Embryonic facial prominence (tissue), 1 donor: ENCODE measurements around the gene OTOP2.
"Not testable (repeated sequence)": the region's sequence is repeated elsewhere in the genome, so short reads cannot be mapped to it uniquely, and the experiment has no call there.

Experiments used
- DNase-seq: peaks from one replicate; pipeline ENCODE4 v3.0.0-alpha.2; 2016; ENCODE audit errors: extremely low spot score

OTOP2 gene

DNA sequence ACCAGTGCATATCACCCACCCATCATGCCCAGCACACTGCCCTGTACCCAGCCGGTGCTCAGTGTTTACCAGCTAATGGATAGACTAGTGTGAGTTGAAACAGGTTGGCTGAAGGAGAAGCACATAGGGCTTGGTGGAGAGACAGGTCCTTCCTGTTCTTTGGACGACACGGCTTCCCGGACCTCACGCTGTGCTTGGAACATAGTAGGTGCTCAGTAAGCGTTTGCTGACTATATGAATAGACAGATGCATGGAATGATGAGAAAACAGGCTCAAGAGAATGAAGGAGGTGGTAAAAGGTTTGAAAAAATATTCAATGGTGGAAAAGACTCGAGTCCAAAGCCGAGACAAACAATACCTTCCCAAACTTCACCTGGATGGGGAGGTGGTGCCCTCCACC, 23.9 kb upstream of the OTOP2 start:
- DNase-seq = no peak

DNA sequence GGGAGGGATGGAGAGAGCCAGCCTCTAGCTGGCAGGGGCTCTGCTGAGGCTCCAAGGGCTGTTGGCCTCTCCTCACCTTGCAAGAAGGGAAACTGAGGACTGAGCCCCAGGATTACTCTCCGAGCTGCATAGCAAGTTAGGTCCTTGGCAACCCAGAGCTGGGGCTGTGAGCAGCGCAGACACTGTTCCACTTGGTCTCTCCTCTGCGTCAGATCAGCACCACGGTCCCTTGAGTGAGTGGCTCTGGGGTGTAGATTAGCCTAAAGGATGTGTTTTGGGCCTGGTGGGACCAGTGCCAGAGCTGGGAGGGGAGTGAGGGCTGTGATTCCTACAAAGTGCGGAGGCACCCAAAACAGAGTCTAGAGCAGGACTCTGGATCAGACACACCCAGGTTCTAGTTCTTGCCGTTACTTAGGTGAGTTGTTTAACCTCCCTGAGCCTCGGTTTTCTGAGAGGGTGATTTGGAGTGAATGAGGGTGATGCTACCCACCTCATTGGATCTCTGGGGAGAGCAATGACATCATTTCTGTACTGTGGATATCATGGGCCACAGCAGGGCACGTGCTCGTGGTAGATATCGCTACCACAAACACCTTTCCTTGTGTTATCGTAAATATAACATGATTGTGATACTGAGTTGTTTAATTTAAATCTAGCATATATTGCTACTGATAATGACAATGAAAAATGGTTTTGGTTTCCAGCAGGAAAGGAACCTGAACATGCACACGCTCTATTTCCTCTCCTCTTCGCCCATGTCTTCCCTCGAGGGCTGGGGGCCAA, 22.5 kb upstream of the OTOP2 start:
- DNase-seq = no peak

DNA sequence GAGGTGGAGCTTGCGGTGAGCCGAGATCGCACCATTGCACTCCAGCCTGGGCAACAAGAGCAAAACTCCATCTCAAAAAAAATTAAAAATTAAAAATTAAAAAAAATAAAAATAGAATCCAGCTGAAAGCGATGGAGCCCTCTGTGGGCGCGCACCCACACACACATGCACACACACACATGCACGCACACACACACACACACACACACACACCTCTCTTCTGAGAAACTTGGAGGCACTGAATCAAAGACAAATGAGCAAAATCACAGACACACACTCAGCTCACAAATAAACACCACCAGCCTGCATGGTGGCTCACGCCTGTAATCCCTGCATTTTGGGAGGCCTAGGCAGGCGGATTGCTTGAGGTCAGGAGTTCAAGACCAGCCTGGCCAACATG, 21.0 kb upstream of the OTOP2 start:
- DNase-seq = no peak

DNA sequence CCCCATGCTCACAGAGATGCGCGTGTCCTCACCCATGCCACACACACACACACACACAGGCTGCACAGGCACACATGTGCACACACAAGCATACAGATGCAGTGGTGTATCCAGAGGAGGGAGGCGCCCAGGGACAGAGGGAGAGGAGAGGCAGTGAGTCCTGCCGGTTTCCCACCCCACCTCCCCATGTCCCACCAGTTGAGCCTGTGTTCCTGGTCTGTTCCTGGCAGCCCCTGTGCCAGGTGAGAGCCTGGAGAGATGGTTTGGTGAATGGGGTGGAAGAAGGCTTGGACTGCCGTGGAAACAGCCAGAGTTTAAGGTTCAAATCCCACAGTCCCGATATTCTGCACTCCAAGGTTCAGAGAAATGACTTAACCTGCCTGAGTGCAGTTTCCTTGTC, 20.4 kb upstream of the OTOP2 start:
- no peak for DNase-seq

DNA sequence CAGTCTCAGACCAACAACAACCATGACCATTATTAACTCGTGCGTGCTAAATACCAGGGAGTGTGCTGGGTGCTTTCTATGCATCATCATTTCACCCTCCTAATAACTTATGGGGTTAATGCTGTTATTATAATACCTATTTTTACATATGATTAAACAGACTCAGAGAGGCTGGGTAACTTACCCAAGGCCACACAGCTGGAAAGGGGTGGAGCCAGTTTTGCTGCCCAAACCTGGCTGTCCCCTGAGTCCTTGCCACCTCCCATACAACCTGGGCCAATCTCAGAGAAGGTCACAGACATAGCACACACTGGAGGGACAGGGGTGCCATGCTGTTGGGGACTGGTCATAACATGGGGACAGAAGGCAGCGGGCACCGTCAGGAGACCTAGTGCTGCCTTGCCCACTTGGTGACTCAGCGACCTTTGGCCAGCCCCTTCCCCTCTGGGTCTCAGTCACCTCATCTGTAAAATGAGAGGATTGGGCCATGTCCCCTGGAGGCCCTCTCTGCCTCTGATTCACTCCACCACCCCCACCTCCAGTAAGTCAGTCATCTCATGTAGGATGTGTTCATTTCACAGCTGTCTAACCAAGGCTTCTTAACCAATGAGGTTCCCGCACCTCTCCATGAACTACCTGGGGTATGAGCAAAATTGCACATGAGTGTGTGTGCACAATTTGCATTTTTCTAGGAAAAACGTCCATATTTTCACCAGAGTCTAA, 19.2 kb upstream of the OTOP2 start:
- DNase-seq = no peak

DNA sequence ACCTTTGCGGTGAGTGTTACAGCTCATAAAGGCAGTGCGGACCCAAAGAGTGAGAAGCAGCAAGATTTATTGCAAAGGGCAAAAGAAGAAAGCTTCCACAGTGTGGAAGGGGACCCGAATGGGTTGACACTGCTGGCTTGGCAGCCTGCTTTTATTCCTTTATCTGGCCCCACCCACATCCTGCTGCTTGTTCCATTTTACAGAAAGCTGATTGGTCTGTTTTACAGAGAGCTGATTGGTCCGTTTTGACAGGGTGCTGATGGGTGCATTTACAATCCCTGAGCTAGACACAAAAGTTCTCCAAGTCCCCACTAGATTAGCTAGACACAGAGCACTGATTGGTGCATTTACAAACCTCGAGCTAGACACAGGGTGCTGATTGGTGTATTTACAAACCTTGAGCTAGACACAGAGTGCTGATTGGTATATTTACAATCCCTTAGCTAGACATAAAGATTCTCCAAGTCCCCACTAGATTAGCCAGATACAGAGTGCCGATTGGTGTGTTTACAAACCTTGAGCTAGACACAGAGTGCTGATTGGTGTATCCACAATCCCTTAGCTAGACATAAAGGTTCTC, 17.8 kb upstream of the OTOP2 start:
- DNase-seq = not testable (repeated sequence)

DNA sequence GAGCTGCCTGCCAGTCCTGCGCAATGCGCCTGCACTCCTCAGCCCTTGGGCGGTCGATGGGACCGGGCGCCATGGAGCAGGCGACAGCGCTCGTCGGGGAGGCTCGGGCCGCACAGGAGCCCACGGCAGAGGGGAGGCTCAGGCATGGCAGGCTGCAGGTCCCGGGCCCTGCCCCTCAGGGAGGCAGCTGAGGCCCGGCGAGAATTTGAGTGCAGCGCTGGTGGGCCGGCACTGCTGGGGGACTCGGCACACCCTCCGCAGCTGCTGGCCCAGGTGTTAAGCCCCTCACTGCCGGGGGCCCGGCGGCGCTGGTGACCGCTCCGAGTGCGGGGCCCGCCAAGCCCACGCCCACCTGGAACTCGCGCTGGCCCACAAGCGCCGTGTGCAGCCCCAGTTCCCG, 17.1 kb upstream of the OTOP2 start:
- no peak for DNase-seq

DNA sequence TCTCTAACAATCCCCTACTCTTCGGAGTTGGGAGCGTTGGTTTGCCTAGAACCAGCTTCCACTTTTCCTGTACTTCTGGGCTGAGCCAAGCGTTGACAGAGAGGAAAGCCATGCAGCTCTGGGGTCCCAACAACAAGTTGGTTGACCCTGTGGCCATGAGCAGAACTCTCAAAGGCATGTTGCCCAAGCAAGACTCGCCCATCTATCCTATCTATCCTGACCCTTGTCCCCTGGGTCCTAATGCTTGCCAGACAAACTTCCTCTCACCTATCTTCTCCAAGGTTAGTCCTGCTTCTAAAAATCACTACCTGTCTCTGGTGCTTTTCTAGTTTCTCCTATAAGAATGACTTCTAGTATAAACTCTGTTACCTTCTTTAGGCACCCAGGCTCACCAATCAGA, 15.0 kb upstream of the OTOP2 start:
- not testable (repeated sequence) for DNase-seq

DNA sequence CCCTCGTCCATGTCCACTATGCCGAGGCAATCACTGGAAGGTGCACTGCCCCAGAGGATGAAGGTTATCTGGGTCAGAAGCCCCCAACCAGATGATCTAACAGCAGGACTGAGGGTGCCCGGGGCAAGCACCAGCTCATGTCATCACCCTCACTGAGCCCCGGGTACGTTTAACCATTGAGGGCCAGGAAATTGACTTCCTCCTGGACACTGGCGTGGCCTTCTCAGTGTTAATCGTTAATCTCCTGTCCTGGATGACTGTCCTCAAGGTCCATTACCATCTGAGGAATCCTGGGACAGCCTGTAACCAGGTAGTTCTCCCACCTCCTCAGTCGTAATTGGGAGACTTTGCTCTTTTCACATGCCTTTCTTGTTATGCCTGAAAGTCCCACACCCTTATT, 12.7 kb upstream of the OTOP2 start:
- not testable (repeated sequence) for DNase-seq

DNA sequence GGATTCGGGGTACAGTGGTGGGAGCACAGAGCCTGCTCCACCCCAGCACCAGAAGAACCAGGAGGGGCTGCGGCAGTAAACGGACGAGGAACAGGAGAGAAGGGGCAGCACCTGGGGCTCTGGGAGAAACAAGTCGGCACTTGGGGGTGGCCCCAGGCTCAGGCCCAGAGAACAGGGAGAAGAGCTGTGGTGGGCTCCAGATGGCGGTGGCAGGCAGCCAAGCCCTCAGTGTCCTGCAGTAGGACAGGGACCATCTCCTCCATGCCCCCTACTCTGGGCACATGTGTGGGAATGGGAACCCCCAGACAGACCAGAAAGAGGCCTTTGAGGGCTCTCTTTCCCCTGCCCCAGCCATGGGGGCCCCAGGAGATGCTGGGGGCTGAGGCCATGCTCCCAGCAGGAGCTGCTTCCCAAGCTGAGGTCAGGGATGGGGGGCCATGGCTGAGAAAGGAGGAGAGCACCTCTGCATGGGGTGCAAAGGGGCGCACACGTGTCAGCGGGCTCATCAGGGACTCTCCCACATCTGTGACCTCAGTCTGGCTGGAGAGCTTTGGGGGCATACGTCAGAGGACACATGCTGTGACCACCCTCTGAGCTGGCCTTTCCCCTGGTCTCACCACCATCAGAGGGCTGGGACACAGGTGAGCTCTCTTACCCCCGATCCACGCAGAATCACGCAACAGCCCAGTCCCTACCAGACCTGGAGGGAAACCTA, 7.8 kb upstream of the OTOP2 start:
- DNase-seq = no peak

DNA sequence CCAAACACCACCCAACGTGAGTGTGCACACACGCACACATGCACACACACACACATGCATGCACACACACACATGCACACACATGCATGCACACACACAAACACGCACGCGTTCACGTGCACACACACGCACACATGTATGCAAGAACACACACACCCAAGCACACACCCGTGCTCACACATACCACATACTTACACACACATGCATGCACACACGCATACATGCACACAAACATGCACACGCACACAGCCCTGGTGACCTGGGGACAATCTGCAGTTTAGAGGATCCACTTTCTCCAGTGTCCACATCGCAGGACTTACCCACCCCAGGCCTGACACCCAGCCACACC, 7.2 kb upstream of the OTOP2 start:
- DNase-seq = no peak

DNA sequence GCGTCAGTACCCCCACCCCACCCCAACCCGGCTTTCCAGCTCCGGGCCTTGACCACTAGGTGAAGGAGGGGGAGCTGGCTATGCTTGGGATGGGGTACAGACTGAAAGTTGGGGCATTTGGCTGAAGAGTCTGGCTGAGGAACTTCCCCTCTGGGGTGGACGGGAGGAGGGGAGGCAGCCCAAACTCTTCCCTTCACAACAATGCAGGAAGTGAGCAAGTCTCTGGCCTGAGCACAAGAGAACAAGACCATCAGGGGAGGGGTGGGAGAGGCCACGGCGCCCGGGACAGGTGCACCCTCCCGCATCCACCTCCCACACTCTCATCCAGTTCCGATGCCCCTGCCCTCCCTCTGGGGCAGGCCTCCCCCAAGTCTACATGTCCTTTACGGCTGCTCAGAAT, 6.6 kb upstream of the OTOP2 start:
- no peak for DNase-seq

DNA sequence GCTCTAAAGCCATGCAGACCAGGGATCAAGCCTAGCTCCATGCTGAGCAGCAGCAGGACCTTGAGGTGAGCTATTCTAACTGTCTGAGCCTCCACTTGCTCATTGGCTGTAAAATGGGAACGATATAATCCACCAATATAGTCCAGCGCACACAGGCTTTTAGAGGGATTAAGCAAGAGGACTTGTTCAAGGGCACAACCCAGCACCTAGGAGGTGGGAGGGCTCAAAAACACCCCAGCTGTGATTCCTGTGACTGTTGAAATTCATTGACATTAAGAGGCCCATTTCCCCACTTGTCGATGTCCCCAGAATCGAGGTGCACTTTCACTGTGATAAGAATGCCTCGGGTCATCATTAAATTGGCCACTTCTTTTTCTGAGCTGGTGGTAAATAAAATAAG, 5.2 kb upstream of the OTOP2 start:
- no peak for DNase-seq

DNA sequence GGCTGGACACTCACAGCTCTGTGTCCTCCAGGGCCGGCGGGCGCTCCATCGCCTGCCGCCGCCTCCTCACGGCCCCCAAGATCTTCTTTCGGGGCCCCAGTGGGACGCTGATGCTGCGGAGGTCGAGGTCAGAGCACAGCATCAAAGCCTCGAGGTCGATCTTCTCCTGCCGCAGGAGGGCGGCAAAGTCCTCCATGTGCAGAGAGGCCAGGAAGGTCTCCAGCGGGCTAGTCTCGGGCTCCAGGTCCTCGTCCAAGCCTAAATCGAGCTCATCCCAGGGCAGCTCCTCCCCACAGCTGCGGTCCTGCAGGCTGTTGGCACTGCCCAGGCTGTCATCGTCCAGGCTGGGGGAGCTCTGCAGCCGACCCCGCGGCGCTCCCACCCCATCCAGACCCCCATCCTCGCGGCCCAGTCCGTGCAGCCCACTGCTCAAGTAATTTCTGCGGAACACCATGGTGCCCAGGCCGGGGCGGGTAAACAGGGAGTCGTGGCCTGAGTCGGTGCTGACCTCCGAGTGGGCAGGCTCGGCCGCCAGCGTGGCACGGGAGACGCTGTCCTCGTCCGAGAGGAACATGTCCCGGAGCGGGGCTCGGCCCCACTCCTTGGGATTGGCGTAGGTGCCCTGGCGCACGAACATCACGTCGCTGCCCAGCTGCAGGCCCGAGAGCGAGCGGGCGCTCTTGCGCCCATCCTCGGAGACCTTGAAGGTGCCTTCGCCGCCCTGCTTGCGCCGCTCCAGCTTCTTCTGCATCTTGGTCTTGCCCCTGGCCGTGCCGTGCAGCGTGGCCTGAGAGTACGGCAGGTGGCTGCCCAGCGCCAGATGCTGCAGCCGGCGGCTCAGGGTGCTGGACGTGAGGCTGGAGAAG, 4.4 kb upstream of the OTOP2 start:
- DNase-seq = no peak

DNA sequence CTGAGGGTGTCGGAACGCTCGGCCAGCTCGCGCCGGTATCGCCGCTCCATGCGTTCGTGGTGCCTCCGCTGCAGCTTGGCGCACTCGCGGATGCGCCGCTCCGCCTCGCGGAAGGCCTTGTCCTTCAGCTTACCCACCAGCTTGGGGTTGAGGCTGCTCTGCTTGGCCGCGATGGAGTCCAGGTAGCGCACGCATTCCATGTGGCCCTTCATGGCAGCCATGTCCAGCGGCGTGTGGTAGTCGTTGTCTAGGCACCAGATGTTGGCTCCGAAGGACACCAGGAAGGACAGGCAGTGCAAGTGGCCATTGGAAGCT, 3.8 kb upstream of the OTOP2 start:
- DNase-seq = no peak

DNA sequence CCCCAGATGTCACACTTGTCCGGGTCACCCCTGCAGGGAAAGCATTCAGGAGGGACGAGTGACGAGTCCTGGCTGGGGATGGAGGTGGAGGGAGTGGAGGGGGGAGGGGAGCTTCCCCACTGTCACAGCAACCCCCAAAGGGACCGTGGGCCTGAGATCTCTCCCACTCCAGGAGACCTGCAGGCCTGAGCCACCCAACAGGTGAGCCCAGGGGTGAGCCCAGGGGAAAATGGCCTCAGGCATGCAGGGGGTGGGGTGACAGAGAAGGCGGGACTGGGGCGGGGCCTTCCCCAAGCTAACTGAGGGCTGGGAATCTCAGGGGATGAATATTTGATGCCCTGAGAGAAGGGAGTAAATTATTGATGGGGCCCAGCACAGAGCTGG, 3.4 kb upstream of the OTOP2 start:
- no peak for DNase-seq

DNA sequence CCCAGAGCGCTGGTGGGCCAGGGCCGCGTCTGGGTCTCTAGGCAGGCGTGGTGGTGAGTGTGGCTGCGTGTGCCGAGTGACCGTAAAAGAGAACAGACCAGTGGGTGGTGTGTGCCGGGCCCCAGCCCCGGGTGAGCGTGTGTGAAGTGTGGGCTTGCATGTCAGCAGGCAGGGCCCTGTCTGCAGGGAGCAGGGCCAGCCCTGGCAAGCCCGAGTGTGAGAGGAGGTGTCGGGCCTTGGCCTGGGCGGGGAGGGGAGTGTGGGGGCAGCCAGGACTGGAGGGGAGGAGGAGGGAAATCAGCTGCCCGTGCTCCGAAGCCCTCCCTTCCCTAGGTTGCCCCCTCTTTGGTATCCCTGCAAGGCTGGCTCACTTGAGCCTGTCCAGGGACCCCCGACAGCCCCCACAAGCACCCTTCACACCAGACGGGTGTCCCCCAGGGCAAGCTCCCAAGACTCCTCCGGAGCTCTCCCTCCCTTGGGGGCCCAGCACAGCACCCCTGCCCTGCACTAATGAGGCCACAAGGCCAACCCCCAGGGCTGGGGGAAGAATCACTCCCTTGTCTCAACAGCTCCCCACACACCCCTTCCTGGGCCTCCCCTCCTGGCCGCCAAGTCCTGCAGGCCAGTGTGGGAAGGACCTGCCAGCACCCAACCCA, 2.9 kb upstream of the OTOP2 start:
- no peak for DNase-seq

DNA sequence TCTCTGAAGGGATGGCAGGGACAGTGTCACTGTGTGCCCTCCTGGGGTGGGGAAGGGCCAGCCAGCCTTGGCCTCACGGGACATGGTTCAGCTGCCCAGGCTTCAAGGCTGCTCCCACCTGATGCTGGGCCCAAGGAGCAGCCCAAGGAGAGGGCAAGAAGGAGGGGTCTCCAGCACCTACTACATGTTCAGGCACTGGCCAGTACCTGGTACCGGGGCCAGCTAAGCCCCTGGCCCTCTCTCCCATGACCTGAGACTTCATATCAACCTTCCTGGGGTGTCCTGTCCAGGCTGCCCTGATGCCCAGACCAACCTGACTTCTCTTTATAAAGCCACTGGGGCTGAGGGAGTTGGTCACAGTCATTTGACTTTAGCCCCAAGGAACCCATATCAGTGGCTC, 2.3 kb upstream of the OTOP2 start:
- DNase-seq = no peak

DNA sequence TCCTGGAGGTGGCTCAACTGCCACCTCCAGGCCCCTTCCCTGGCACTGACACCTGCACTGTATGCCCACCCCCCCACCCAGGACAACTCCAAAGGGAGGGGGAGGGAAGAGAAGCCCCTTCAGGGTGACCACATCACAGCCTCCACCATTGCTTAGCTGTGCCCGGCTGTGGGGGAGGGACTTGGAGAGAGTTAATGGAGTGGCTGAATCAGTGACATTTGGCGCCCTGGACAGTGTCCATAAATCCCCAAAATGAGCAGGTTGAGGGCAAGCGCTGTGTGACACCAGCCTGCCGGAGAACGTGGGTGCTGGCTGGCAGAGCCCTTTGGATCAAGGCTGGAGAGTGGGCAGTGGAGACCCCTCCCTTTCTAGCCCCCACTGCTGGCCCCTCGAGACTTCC, 1.9 kb upstream of the OTOP2 start:
- no peak for DNase-seq

DNA sequence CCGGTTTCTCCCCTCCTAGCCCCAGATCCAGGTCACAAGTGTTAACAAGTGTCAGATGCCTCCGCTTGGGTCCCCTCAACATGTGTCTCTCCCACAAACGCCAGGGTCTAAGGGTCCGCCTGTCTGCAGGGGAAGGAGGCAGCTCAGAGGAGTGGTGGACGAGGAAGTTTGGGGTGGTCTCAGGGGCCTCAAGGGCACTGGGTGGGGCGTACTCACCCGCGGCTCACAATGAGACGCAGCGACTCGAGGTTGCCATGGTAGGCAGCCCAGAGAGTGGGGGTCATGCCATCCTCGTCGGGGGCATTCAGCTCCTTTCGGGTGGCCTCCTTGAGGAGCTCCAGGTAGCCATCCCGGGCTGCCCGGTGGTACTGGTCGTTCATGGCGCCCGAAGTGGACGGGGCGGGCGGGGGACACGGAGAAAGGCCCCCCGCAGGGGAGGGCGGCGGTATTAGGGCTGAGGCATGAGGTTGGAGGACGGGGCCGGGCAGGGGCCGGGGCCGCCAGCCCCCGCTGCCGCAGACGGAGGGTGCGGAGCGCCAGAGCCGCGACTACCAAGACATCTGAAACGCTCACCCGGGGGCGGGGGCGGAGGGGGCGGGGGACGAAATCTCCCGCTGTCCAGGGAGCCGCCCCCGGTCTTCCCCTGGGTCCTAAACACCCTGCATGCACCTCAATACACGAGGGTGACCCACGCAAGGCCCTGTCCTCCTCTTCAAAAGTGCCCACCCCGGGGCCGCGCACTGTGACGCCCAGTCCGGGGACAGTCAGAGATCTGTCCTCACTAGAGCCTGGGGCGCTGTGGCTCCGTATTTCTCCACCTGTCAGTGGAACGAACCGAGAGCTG, 1.2 kb upstream of the OTOP2 start, which contains the start of gene USH1G:
Gene USH1G, minus strand, starts transcription at position 562 of the 844 bp plus-strand sequence. Its CDS starts 182 bp downstream, at position 380.
- no peak for DNase-seq
